ENCODE results near the gene RPL15. TPM values are rescaled to one million over a fixed set of nuclear protein-coding genes. Genes with fewer than 3 reads are reported as not detected.
A peak's percentile ranks its signal among the peaks of the same experiment; 100 is the strongest.
"Not testable (repeated sequence)": the region's sequence is repeated elsewhere in the genome, so short reads cannot be mapped to it uniquely, and the experiment has no call there.

Gene RPL15
- 1,782 and 3,418 TPM in 2 replicates for total RNA-seq

GRCh38 chr3:23916886-23917678 is at the start of gene RPL15, which contains the start of gene NKIRAS1:
Gene RPL15 (plus strand): TSS chr3:23917132. CDS start chr3:23917860, 728 bp downstream.
Gene NKIRAS1 (minus strand): TSS chr3:23916990. CDS start chr3:23910904, 6,086 bp downstream.
- DNase-seq, result peak; percentile 98

DNA sequence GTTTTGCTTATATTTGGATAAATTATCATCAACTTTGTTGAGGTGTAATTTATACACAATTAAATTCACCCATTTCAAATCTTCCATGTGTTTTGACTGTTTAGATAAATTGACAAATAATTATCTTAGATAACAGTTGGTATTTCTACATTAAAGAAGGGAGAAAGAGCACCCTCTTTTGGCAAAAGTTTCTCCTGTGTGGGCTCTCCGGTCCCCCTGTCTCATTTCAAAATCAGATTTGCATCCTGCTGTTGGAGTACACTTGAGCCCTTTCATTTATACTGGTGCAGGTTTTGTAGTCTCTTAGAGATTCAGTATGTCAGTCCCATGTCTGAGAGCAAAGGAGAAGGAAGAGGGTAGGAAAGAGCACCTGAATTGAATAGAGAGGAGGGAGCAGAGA is 49.5 kb upstream of the RPL15 start:
- no peak for DNase-seq

DNA sequence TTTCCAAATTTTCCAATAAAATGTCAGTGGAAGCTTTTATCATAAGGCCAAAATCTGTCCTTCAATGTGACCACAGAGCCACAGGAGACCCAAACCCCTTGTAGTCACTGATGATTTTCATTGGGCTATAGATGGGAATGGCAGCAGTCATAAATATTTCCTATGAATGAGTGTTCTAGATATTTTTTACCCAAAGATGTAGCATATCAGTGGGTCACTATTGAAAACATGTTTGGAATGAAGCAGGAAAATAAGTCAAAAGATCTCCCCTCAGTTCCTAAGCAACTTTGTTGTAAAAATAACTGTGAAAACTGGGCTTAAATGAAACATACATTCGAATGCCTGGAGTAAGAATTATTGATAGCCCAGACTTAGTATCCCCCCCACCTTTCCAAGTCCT is 49.1 kb upstream of the RPL15 start:
- no peak for DNase-seq

DNA sequence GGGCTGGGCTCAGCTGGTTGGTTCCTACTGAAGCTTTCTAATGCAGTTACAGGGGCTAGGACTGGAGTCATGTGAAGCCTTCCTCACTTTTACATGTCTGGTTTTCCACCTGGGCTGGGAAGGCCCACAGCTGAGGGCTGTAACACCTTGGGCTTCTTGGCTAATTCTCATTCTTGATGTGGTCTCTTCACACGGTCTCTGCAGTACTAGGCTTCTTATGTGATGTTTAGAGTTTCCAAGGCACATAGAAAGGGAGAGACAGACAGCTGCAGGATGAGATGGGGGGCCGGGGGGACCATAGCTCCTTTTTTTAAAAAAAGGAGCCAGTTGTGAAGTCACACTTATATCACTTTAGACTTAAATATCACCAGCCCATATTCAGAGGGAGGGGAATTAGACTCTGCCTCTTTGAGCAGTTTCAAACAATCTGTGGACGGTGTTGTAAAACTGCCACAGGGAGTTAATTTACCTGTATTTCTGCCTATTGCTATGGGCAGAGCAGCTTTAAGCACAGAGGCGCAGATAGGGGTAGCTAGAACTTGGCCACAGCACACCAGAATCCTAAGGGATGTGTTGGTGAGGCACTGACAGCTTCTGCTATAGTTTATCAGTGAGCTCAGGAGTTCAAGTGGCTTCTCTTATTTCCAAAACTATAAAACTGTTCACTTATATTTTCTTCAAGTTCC is 46.8 kb upstream of the RPL15 start:
- DNase-seq, result no peak

GRCh38 chr3:23870663-23871043 is 46.3 kb upstream of the RPL15 start:
- DNase-seq, result not testable (repeated sequence)

DNA sequence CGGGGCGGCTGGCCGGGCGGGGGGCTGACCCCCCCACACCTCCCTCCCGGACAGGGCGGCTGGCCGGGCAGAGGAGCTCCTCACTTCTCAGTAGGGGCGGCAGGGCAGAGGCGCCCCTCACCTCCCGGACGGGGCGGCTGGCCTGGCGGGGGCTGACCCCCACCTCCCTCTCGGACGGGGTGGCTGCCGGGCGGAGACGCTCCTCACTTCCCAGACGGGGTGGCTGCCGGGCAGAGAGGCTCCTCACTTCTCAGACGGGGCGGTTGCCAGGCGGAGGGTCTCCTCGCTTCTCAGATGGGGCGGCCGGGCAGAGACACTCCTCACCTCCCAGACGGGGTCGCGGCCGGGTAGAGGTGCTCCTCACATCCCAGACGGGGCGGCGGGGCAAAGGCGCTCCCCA is 45.6 kb upstream of the RPL15 start:
- not testable (repeated sequence) for DNase-seq

GRCh38 chr3:23872330-23872729 is 44.6 kb upstream of the RPL15 start:
- no peak for DNase-seq

GRCh38 chr3:23873941-23874340 is 43.0 kb upstream of the RPL15 start:
- DNase-seq, result peak; percentile 43

- no peak for DNase-seq
Observed at GRCh38 chr3:23874359-23875112, 42.4 kb upstream of the RPL15 start.

DNA sequence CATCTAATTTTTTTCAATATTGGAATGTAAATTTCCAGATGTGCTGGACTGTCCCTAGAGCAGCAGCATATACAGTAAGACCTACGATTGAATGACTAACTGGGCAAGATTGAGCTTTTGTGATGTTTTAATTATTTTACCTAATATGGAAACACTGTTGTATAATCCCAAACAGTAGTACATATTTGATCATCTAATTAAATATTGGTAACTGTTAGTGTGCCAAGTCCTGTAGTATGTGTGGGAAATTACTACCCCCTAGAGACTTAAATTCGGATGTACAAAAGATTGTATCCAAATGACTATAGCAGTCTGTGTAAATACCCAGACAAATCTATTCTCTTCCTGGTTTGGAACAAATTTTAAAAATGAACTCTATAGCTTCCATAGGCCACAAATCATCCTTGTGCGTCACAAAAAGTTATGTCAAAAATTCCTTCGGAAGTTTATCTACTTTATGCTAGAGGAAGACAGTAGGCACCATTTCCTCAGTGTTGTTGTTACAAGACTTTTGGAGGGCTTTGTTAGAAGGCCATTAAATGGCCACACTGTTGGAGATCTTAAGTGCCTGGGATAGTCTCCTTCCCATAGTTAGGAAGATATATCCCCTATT is 41.7 kb upstream of the RPL15 start:
- peak; percentile 52 for DNase-seq

GRCh38 chr3:23876923-23877322 is 40.0 kb upstream of the RPL15 start:
- DNase-seq, result no peak

- peak; percentile 56 for DNase-seq
Observed at GRCh38 chr3:23877329-23877980, 39.5 kb upstream of the RPL15 start.

- no peak for DNase-seq
Observed at GRCh38 chr3:23879485-23879884, 37.4 kb upstream of the RPL15 start.

DNA sequence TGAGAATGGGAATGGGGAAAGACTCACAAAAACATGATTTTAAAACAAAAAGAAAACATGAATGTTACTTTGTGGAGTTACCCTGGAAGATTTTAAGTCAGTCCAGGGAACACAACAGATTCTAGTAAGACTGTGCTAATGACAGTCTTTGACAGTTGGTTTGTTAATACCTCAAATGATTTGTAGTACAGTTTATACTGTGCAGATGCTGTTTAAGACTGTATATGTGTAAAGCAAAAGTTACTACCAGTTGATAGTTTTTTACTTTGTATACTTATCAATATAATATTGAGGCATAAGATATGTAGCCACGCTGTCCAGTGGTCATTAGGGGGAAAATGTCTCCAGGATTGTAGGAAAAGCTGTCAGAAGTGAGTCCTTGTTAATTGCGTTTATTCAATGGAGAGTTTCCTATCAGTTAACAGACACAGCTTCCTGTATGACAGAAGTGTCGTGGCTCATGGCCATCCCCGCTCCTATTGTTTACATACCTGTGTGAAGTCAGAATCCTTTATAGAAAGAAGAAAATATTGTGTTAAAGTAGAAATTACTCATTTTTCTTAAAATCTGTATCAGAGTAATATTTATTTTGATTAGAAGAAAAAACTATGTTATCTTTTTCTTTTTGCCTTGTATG is 36.1 kb upstream of the RPL15 start:
- DNase-seq, result peak; percentile 74

DNA sequence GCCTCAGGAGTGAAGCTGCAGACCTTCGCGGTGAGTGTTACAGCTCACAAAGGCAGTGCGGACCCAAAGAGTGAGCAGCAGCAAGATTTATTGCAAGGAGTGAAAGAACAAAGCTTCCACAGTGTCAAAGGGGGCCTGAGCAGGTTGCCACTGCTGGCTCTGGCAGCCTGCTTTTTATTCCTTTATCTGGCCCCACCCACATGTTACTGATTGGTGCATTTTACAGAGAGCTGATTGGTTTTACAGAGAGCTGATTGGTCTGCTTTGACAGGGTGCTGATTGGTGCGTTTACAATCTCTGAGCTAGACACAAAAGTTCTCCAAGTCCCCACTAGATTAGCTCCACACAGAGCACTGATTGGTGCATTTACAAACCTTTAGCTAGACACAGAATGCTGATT is 34.9 kb upstream of the RPL15 start:
- DNase-seq, result not testable (repeated sequence)

GRCh38 chr3:23882487-23882918 is 34.4 kb upstream of the RPL15 start:
- no peak for DNase-seq

- no peak for DNase-seq
Observed at GRCh38 chr3:23884481-23884880, 32.5 kb upstream of the RPL15 start.

DNA sequence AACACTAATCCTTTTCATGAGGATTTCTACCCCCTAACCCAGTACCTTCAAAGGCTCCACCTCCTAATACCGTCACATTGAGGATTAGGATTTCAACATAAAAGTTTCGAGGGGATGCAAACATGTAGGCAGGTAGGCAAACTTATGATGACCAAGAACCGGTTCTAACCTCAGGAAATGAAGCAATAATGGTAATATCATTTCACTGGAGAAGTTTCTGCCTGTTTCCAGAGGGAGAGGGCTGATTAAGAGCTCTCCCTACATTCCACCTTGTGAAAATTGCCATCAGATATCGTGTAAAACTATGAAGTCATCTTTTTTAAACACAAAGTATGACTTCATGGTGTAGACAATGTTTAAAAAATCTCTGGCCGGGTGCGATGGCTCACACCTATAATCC is 31.7 kb upstream of the RPL15 start:
- DNase-seq, result no peak

DNA sequence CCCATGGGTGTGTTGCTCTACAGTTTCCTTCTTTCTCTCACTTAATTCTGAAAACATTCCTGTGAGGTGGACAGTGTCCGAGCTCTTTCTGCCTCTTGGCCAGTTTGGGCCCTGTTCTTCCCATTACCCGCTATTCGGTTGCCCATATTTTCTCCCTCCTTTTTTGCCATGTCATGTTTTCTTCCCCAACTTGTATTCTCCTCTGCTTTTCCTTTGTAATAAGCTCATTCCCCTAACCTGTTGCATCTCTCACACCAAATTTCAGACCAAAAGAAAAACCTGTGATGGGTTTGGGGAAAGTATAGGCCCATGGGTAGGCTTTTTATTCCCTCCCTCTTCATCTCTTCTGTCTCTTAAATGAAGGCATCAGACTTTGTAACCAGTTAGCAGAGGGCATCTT is 30.6 kb upstream of the RPL15 start:
- no peak for DNase-seq

DNA sequence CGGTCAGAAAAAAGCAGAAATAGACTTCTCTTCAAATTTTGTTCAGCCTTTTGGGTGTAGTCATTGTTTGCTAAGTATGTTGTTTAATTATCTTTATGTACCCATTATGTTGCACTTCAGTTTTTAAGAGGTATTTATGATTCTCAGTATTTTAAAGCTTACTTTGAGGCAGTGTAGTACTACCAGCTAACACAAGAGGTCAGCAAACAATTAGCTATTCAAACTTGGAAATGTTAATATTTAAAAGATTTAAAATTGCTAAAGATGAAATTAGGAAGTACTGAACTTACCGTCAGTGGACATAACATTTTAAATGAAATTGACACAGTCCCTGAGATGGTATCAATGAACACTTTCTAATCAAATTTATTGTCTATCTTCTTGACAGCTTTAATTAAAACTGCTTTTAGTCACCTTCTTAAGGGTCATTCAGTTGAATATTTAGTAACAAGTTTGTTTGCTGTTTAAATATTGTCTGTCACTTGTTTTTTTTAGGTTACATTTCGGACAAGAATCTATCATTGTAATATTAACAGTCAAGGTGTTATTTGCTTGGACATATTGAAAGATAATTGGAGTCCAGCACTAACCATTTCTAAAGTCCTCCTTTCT is 28.2 kb upstream of the RPL15 start:
- peak; percentile 71 for DNase-seq

GRCh38 chr3:23889386-23889785 is 27.5 kb upstream of the RPL15 start:
- DNase-seq, result no peak

All from dermis blood vessel endothelial cell (primary cell).